ENCODE data around the gene USP34.

Gene USP34

DNA sequence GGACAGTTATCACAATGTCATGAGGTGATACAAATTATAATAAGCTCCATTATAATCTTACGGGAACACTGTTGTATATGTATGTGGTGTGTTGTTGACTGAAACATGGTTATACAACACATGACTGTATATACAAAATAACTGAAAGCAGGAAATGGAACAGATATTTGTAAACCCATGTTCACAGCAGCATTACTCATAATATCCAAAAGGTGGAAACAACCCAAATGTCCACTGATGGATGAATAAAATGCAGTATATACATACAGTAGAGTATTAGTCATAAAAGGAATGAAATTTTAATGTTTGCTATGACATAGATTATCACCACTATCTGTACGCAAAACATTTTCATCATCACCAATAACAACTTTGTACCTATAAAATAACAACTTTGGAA lies 107.3 kb downstream of the USP34 start:
- in situ Hi-C loops (cut with HindIII; ENCODE audit: low sequenced_read_pairs): no loop called here
- no peak for TF ChIP-seq CTCF (IDR thresholded peaks at IDR 0.05; ENCODE audit: low read depth, low read length, missing control alignments)
- no peak for DNase-seq (ENCODE audit: low read depth)
- no peak overlapping the region for H3K4me3 ChIP-seq (ENCODE audit: low read depth, low read length)

DNA sequence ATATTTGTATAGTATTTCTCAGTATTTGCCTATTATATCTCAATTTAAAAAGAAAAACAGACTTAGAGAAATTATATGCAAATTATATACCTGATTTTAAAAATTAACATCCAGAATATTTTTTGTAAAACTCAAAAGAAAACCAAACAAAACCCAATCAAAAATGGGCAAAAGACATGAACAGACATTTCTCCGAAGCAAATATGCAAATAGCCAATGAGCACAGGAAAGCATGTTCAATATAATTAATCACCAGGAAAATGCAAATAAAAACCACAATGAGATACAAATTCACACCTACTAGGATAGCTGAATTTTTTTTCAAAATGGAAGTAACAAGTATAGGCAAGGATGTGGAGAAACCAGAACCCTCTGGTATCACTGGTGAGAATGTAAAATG lies 108.0 kb downstream of the USP34 start:
- no peak overlapping the region for H3K4me3 ChIP-seq (ENCODE audit: low read depth, low read length)
- no peak for TF ChIP-seq CTCF (IDR thresholded peaks at IDR 0.05; ENCODE audit: low read depth, low read length, missing control alignments)
- in situ Hi-C loops (cut with HindIII; ENCODE audit: low sequenced_read_pairs): no loop called here
- no peak for DNase-seq (ENCODE audit: low read depth)

DNA sequence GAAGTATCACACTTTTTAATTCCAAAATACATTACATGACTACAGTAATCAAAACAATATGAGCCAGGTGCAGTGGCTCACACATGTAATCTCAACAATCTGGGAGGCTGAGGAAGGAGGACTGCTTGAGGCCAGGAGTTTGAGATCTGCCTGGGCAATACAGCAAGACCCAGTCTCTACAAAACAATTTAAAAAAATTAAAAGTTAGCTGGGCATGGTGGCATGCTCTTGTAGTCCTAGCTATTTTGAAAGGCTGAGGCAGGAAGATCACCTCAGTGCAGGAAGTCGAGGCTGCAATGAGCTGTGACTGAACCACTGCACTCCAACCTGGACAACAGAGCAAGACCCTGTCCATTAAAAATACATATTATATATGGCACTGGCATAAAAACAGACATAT lies 109.8 kb downstream of the USP34 start:
- DNase-seq (ENCODE audit: low read depth): no peak
- in situ Hi-C loops (cut with HindIII; ENCODE audit: low sequenced_read_pairs): no loop called here
- TF ChIP-seq CTCF (IDR thresholded peaks at IDR 0.05; ENCODE audit: low read depth, low read length, missing control alignments): no peak
- no peak overlapping the region for H3K4me3 ChIP-seq (ENCODE audit: low read depth, low read length)

DNA sequence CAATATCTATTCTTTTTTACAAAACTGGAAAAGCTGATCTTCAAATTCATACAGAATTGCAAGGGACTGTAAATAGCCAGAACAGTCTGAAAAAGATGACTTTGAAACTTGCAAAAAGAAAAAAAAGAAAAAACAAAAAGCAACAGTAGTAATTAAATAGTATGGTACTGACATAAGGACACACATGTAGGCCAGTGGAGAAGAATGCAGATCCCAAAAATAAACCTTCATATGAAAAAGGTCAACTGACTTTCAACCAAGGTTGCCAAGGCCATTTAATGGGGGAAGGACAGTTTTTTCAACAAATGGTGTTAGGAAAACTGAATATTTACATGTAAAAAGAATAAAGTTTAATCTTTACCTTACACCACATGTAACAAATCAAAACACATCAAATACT lies 111.8 kb downstream of the USP34 start:
- no peak for TF ChIP-seq CTCF (IDR thresholded peaks at IDR 0.05; ENCODE audit: low read depth, low read length, missing control alignments)
- in situ Hi-C loops (cut with HindIII; ENCODE audit: low sequenced_read_pairs): no loop called here
- DNase-seq (ENCODE audit: low read depth): no peak
- no peak overlapping the region for H3K4me3 ChIP-seq (ENCODE audit: low read depth, low read length)

- in situ Hi-C loops (cut with HindIII; ENCODE audit: low sequenced_read_pairs): no loop called here
- no peak for TF ChIP-seq CTCF (IDR thresholded peaks at IDR 0.05; ENCODE audit: low read depth, low read length, missing control alignments)
- DNase-seq (ENCODE audit: low read depth): no peak
- no peak overlapping the region for H3K4me3 ChIP-seq (ENCODE audit: low read depth, low read length)
Measured at GRCh38 chr2:61357681-61358080, 113.2 kb downstream of the USP34 start.

DNA sequence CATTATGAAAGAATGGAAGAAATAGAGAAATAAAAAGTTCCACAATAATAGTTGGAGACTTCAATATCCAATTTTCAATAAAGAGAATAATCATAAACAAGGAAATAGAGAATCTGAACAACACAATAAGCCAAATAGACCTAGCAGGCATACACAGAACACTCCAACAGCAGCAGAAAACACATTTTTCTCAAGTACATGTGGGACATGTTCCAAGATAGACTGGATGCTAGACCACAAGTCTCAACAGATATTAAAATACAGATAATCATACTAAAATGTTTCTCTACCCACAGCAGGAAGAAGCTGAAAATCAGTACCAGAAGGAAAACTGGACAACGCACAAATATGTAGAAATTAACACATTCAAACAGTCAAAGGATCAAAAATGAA lies 113.9 kb downstream of the USP34 start:
- in situ Hi-C loops (cut with HindIII; ENCODE audit: low sequenced_read_pairs): no loop called here

More for the DNA sequence above, 113.9 kb downstream of the USP34 start:
- DNase-seq (ENCODE audit: low read depth): peak; percentile 62
- H3K4me3 ChIP-seq (ENCODE audit: low read depth, low read length): no peak overlapping the region
- no peak for TF ChIP-seq CTCF (IDR thresholded peaks at IDR 0.05; ENCODE audit: low read depth, low read length, missing control alignments)

Measured in astrocyte of the cerebellum (primary cell).